GM21515 (cell line): ENCODE results near the gene BRINP1.

Experiments
- ATAC-seq: cut with Tn5 transposase; IDR thresholded peaks from one replicate; pipeline ENCODE4 v1.9.1; 2021; ENCODE audit not compliant: unreplicated experiment

BRINP1 gene

GRCh38 chr9:119282476-119283077 lies 86.7 kb downstream of the BRINP1 start:
- no peak for ATAC-seq

DNA sequence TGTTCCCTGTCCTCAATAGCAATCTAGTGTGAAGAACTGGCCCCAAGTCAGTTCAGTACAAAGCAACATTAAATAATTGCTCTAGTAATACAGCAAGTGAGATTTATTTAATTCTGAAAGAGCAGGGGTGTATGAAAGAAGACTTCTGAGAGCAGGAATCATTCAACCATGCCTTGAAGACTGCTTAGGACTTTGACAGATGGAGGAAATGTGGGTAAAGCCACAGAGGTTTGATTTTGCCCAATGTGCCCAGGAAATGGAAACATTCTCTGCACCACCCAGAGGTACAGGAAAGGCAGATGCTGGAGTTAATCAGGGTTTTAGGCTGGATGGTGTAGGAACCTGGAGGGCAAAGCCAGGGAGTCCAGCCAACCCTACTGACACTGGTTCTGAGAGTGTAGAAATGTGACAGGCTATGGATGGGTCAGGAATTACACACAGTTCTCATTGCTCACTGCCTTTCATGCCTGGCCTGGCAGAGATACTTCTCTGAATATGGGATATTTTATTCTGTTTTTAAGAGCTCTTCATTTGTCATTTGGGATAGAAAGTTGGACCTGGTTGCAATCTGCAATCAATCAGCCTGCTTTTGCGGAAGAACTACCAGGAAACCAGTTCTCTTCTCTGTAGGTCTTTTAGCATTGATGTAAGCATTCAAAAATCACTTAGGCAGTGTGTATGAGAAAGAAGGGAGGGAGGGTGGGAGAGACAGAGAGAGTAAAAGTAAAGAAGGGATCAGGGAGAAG lies 88.3 kb downstream of the BRINP1 start:
- ATAC-seq = no peak

GRCh38 chr9:119278171-119278570 lies 91.1 kb downstream of the BRINP1 start:
- no peak for ATAC-seq

DNA sequence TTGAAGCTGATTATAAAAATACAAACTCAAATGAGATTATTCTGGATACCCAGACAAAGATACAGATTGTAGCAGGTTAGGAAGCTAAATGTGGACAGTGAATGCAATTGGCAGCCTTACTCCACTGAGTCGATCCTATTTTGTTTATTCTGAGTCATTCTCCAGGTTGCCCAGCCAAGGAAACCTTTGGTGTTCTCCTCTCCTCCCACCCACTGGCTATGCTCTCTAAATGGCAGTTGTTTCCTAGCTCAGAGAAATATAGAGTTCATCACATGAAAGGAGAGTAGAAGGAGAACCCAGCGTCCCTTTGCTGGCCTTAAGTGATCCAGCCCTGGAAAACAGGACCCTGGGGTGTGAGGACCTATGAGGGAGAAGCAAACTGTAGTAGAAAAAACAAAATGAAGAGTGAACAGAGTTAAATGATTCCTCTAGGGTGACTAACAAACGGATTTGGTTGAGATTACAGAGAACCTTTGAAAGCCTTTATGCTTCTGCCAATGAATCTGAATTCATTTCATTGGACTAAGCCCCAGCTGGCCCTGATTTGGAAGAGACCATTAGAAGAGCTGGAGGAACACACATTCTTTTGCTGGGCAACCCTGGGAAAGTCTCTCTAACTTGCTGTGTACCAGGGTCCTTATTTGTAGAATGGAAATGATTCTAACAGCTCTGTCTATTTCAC lies 95.1 kb downstream of the BRINP1 start:
- no peak for ATAC-seq

DNA sequence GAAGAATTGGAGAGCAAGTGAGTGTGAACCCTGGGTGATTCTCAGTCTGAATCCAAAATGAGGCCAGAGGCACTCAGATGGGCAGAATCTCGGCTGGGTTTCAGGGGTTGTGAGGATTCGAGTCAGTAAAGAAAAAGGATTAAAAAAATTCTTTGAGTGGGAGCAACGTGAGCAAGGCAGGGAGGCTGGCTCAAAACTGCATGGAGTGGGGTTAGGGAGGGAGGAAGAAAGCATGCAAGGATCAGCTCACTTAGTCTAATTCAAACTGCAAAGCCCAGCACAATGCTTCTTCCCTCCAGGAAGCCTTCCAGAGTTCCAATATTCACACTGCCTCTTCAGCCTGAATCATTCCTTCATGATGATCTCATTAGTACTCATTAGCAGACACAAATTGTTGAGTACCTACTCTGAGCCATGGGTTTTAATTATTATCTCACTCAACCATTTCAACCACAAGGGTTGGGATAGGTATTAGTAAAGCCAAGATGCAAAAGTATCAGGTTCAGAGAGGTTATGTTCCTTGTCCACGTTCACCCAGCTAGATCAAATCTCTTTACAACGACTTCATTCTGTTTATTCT lies 95.8 kb downstream of the BRINP1 start:
- no peak for ATAC-seq

GRCh38 chr9:119272500-119273211 lies 96.6 kb downstream of the BRINP1 start:
- ATAC-seq = no peak

GRCh38 chr9:119268985-119269384 lies 100.2 kb downstream of the BRINP1 start:
- no peak for ATAC-seq

DNA sequence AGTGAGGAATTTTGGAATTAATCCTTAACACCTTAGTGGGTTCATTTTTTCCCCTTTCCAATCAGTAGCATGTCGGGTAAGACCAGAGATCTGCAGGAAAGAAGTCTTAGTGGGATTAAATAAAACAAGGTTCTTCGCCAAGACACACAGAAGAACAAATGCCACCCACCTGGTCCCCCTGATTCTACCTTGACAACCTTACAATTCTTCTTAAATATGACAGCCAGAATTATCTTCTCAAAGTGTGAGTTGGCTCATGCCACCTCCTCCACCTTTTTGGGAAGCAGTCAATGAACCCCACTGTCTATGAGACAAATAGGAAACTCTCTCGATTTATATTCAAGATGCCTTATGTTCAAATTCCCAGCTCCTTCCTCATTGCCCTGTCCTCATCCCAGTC lies 105.1 kb downstream of the BRINP1 start:
- no peak for ATAC-seq

DNA sequence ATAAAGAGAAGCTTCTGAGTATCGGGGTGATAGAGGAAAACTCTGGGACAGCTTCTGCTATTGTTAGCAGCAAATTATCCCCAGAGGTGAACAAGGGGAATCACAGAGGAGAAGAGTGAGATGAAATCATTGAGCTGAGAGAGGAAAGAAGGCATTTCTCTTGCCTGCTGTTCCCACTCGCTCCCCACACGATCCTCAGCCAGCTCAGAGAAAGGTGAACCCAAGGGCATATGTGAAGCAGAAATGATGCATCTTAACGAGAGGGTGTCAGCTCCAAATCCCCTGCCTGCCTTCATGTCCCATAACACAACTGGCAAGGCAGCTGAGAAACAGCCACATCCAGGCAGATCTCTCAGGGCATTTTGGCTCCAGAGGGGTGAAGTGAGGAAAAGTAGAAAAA lies 111.6 kb downstream of the BRINP1 start:
- ATAC-seq = no peak

GRCh38 chr9:119255116-119255515 lies 114.1 kb downstream of the BRINP1 start:
- ATAC-seq = no peak

DNA sequence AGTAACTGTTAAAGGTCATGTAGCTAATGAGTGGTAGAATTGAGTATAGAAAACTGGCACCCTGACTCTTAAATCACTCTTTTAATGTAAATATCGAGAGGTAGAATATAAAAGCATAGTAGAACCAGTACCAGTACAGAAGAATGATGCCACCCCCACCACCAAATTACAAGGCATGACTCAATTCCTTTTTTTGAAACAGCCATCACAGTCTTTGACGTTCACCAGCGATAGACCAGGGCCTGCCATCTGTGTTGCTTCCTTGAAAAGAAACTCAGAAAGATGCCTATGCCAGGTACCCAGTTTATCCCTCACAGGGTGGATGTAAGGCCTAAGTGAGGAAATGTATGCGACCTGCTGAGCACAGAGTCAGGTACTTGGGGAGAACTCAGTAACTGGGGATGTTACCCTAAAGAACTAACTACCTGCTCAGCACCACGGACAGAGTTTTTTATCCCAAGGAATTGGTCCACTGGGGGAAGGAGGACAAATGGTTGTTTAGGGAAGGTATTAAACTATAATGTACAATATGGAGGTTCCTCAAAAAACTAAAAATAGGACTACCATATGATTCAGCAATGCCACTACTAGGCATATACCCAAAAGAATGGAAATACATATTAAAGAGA lies 116.5 kb downstream of the BRINP1 start:
- ATAC-seq = no peak

DNA sequence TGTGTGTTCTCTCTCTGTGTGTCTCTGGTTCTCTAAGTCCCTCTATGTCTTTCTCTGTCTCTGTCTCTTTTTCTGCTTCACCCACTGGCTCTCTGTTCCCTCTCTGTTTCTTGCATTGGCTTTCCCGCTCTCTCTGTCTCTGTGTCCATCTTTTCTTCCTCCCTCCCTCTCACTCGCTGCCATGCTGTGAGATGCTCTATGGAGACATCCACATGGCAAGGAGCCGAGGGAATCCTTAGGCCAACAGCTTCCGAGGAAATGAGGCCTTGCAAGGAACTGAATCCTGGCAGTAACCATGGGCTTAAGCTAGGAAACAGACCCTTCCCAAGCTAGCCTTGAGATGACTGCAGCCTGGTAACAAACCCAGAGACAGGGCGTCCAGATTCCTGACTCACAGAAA lies 117.3 kb downstream of the BRINP1 start:
- ATAC-seq = no peak

DNA sequence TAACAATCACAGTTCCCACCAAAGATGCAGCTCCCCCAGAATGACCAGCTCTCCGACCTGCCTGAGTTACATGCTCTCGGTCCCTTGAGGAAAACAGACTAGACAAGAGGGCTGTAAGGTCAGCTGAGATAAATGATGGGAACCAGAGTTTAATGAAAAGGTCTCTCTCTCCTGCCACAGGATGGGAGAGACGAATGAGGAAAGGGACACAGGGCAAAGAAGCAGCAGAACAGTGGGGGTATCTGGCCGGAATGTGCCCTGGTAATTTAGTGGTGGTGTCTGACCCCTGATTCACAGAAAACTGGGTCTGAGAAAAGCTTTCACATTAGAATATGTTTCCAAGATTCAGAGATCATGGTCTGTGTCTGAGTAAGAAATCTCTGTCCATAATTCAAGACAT lies 118.5 kb downstream of the BRINP1 start:
- no peak for ATAC-seq

DNA sequence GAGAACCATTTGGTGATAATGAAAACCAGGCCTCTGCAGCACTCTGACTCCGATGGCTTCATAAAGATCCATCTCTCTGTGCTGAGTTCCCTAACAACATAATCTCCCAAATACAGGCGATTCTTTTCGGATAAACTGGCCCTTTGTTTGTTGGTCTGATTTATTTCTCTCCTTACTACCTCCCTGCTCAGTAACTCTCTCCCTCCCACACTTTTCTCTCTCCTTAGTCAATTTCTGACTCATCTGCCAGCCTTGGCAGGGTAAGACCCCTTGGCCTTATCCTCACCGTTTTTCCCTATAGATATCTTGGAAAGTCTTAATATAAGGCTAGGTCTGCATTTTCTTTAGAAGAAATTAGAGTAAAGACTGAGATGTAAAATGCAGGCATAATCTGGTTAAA lies 128.7 kb downstream of the BRINP1 start:
- no peak for ATAC-seq

- no peak for ATAC-seq
These were observed 134.6 kb downstream of the BRINP1 start for GRCh38 chr9:119234636-119235035.

DNA sequence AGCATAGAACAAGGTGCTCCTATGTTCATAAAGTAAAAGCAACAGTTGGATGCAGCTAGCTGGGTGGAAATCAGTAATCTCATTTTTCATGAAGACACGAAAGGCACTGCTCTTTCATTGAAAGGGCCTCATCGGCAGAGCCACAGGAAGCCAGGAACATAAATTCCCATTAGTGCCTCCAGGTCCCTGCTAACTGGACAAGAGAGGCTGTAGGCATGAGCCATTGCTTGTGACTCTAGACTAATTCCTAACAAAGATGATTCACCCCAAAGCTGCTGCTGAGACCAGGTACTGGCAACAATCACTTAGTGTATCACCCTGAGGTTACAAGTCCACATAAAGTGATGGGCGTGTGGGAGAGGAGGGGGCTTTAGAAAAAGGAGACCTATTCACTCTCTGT lies 141.8 kb downstream of the BRINP1 start:
- no peak for ATAC-seq

DNA sequence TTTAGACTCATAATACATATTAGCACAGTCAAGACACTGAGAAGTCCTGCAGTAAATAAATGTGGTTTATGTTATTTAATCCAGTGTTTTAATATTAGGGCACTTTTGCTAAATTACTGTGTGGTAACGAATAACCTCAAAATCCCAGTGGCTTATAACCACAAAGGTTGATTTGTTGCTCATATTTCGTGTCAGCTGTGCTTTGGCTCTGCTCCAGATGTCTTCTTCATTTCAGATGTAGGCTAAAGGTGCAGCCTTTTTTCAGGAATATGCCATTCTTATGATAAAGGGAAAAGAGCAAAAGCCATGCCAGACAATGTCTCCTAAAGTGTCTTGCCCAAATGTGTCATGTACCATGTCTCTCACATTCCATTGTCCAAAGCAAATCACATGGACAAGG lies 144.8 kb downstream of the BRINP1 start:
- ATAC-seq = no peak

GRCh38 chr9:119221276-119221675 lies 148.0 kb downstream of the BRINP1 start:
- no peak for ATAC-seq

- no peak for ATAC-seq
These were observed 150.9 kb downstream of the BRINP1 start for GRCh38 chr9:119218293-119218692.

DNA sequence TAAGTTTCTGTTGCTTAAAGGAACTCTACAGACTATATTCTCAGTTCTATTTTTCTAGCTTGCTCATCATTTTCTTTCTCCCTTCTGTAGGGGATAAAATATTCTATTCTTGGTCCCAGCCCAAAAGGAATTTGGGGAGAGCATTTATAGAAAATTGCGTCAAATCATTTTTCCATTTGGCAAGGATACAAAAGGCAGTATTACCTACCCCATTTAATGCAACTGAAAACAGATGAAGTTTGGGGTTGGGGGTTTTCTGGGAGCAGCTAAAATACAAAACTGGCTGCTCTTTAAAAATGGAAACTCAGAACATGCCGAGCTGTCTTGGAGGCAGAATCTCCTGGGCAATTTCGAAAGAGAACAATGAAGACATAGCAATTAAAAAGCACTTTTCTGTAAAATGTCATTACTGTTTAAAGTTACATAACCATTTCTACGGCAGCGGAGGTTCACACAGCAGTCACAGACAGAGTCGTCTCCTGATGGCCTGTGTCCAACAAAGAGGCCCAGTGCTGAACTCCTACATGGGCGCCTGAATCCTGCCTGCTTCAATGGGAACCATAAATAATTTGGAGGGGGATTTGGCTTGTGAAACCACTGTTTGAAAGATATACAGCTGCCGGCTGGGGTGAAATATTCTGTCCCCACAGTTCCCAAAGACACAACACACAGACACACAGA lies 152.4 kb downstream of the BRINP1 start:
- ATAC-seq = no peak
